Measurements from ENCODE around the gene DAAM2.

DNA sequence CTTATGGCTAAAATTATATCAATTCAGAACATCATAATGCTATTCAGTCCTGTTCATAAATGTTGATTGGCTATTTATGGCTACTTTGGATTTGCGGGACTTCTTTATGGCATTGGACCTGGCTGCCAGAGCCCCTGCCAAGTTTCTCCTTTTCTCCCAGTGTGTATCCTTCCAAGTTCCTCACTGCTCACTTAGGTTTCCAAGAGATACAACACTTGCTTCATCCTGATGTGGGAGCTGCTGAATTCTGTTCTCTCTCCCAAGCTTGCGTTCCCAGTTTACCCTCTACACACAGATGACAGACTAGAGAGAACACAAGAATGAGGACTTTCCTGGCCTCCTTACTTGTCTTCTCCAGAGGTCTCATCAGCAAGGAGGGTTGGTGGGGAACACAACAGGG is 18.4 kb upstream of the DAAM2 start:
- TF ChIP-seq POLR2A (IDR thresholded peaks at IDR 0.05): no peak
- TF ChIP-seq, protein P1, sequence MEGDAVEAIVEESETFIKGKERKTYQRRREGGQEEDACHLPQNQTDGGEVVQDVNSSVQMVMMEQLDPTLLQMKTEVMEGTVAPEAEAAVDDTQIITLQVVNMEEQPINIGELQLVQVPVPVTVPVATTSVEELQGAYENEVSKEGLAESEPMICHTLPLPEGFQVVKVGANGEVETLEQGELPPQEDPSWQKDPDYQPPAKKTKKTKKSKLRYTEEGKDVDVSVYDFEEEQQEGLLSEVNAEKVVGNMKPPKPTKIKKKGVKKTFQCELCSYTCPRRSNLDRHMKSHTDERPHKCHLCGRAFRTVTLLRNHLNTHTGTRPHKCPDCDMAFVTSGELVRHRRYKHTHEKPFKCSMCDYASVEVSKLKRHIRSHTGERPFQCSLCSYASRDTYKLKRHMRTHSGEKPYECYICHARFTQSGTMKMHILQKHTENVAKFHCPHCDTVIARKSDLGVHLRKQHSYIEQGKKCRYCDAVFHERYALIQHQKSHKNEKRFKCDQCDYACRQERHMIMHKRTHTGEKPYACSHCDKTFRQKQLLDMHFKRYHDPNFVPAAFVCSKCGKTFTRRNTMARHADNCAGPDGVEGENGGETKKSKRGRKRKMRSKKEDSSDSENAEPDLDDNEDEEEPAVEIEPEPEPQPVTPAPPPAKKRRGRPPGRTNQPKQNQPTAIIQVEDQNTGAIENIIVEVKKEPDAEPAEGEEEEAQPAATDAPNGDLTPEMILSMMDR (IDR thresholded peaks at IDR 0.05): no peak
